Stimulated activated CD4-positive, alpha-beta T cell treated with anti-CD3 and anti-CD28 coated beads, Interleukin-4, amount 100 ng/mL, for 48 hours (primary cell): ENCODE data around the gene GAREM2.

Experiments
- DNase-seq, 2 donors: peaks; one replicate each; pipeline ENCODE4 v3.0.0-alpha.2; 2020; ENCODE audit warnings: low read depth in 2 of 2

The GAREM2 gene

GRCh38 chr2:26187537-26188104 lies 14.7 kb downstream of the GAREM2 start:
- no peak for DNase-seq

GRCh38 chr2:26189123-26189522 lies 16.2 kb downstream of the GAREM2 start:
- no peak for DNase-seq

- no peak for DNase-seq
These were observed 16.9 kb downstream of the GAREM2 start for GRCh38 chr2:26189751-26190150.

GRCh38 chr2:26190369-26190768 lies 17.5 kb downstream of the GAREM2 start:
- no peak for DNase-seq

GRCh38 chr2:26191316-26192159 lies 18.6 kb downstream of the GAREM2 start:
- no peak for DNase-seq

GRCh38 chr2:26193578-26194231 lies 20.8 kb downstream of the GAREM2 start:
- DNase-seq: no peak

- no peak for DNase-seq
These were observed 22.4 kb downstream of the GAREM2 start for GRCh38 chr2:26195040-26195984.

- no peak for DNase-seq
These were observed 24.0 kb downstream of the GAREM2 start for GRCh38 chr2:26196683-26197418.

- DNase-seq: no peak
These were observed 24.6 kb downstream of the GAREM2 start for GRCh38 chr2:26197516-26197915.

GRCh38 chr2:26202981-26203490 lies 30.1 kb downstream of the GAREM2 start:
- no peak for DNase-seq

- DNase-seq: no peak
These were observed 31.0 kb downstream of the GAREM2 start for GRCh38 chr2:26203906-26204305.

GRCh38 chr2:26212011-26212410 lies 39.1 kb downstream of the GAREM2 start:
- no peak for DNase-seq

GRCh38 chr2:26214759-26215158 lies 41.9 kb downstream of the GAREM2 start:
- DNase-seq: no peak

- DNase-seq: no peak
These were observed 42.9 kb downstream of the GAREM2 start for GRCh38 chr2:26215833-26216232.

GRCh38 chr2:26216587-26216986 lies 43.7 kb downstream of the GAREM2 start:
- no peak for DNase-seq

GRCh38 chr2:26217720-26218119 lies 44.8 kb downstream of the GAREM2 start:
- DNase-seq: no peak

- DNase-seq: no peak
These were observed 50.1 kb downstream of the GAREM2 start for GRCh38 chr2:26223018-26223417.

- DNase-seq: no peak
These were observed 51.2 kb downstream of the GAREM2 start for GRCh38 chr2:26224095-26224494.

GRCh38 chr2:26229595-26229994 lies 56.7 kb downstream of the GAREM2 start:
- no peak for DNase-seq

- DNase-seq: no peak
These were observed 57.9 kb downstream of the GAREM2 start for GRCh38 chr2:26230806-26231205.

- DNase-seq: no peak
These were observed 62.2 kb downstream of the GAREM2 start for GRCh38 chr2:26235089-26235488.
